ENCODE data around the gene LRP5. TPM values are rescaled to one million over a fixed set of nuclear protein-coding genes. Genes with fewer than 3 reads are reported as not detected.
"Not testable (repeated sequence)": the region's sequence is repeated elsewhere in the genome, so short reads cannot be mapped to it uniquely, and the experiment has no call there.

The LRP5 gene
- total RNA-seq, 1 donor from 2014 or later: 20.2 TPM

DNA sequence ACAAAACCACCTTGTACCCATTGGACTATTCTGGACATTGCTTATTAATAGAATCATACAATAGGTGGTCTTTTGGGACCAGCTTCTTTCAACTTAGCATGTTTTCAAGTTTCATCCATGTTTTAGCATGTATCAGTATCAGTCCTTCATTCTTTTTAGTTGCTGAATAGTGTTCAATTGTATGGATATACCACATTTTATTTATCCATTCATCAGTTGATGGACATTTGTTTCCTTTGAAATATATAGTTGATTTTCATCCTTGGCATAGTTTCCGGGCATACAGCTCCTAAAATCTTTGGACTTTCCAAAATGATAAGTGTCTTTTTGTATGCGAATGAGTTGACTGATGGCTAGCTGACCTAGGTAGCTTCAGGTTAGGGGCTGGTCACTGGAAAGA is 160.4 kb downstream of the LRP5 start:
- Histone ChIP-seq H3K27ac (ENCODE audit: low read depth, low read length) (peak overlapping the region; percentile 86), H2AFZ (ENCODE audit: low read depth, low read length) (no peak overlapping the region), H3K79me2 (ENCODE audit: insufficient read depth, low read length) (peaks cover 87% of the 10 kb centered on the region), H3K4me2 (ENCODE audit: low read length) (no peak overlapping the region), H3K36me3 (ENCODE audit: insufficient read depth, low read length) (no peaks in the 10 kb centered on the region), H3K4me1 (ENCODE audit: insufficient read depth, low read length) (peaks cover 26% of the 10 kb centered on the region), H3K4me3 (ENCODE audit: insufficient read depth, low read depth, low read length) (no peak overlapping the region), H3K27me3 (ENCODE audit: insufficient read depth, low read length) (no peaks in the 10 kb centered on the region), H3K9me3 (ENCODE audit: insufficient read depth, low read depth, low read length) (no peaks in the 10 kb centered on the region), H4K20me1 (ENCODE audit: insufficient read depth, low read length) (peaks cover 80% of the 10 kb centered on the region), H3K9ac (ENCODE audit: low read length) (peak overlapping the region; percentile 54)
- FAIRE-seq: no peak
- TF ChIP-seq, protein P1, sequence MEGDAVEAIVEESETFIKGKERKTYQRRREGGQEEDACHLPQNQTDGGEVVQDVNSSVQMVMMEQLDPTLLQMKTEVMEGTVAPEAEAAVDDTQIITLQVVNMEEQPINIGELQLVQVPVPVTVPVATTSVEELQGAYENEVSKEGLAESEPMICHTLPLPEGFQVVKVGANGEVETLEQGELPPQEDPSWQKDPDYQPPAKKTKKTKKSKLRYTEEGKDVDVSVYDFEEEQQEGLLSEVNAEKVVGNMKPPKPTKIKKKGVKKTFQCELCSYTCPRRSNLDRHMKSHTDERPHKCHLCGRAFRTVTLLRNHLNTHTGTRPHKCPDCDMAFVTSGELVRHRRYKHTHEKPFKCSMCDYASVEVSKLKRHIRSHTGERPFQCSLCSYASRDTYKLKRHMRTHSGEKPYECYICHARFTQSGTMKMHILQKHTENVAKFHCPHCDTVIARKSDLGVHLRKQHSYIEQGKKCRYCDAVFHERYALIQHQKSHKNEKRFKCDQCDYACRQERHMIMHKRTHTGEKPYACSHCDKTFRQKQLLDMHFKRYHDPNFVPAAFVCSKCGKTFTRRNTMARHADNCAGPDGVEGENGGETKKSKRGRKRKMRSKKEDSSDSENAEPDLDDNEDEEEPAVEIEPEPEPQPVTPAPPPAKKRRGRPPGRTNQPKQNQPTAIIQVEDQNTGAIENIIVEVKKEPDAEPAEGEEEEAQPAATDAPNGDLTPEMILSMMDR (IDR thresholded peaks at IDR 0.05; ENCODE audit: insufficient read depth, low read depth, low read length): no peak
- TF ChIP-seq EZH2 (IDR thresholded peaks at IDR 0.05; ENCODE audit: insufficient read depth, low read length): no peak
- no peaks in the 10 kb centered on the region for H3K9me3 Mint-ChIP-seq (ENCODE audit: unreplicated experiment)
- H3K27ac Mint-ChIP-seq (ENCODE audit: unreplicated experiment): peak overlapping the region; percentile 80
- H3K4me3 Mint-ChIP-seq (ENCODE audit: unreplicated experiment): no peak overlapping the region
- H3K27me3 Mint-ChIP-seq (ENCODE audit: low read depth, unreplicated experiment): no peaks in the 10 kb centered on the region
- DNase-seq (ENCODE audit: low read depth): no peak
- H3K4me1 Mint-ChIP-seq (ENCODE audit: low read depth, unreplicated experiment): peaks cover 60% of the 10 kb centered on the region
- H3K36me3 Mint-ChIP-seq (ENCODE audit: low read depth, unreplicated experiment): peaks cover 6% of the 10 kb centered on the region

DNA sequence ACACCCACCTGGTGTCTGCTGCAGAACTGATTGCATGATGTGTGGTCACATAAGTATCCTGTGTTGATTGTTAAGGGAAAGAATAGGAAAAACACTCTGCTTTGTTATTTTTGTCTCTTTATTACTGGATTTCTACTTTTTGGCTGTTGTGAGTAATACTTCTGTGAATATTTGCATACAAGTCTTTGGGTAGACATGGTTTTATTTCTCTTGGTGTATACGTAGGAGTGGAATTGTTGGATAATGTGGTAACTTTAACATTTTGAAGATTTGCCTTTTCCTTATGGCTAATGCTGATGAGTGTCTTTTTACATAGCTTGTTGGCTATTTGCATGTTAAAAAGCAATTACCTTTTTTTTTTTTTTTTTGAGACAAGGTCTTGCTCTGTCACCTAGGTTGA is 161.3 kb downstream of the LRP5 start:
- no peaks in the 10 kb centered on the region for H3K27me3 ChIP-seq (ENCODE audit: insufficient read depth, low read length)
- no peak overlapping the region for H3K27ac ChIP-seq (ENCODE audit: low read depth, low read length)
- H3K36me3 ChIP-seq (ENCODE audit: insufficient read depth, low read length): no peaks in the 10 kb centered on the region
- Mint-ChIP-seq H3K27ac (ENCODE audit: unreplicated experiment) (peak overlapping the region; percentile 80), H3K36me3 (ENCODE audit: low read depth, unreplicated experiment) (peaks cover 6% of the 10 kb centered on the region), H3K27me3 (ENCODE audit: low read depth, unreplicated experiment) (no peaks in the 10 kb centered on the region), H3K9me3 (ENCODE audit: unreplicated experiment) (no peaks in the 10 kb centered on the region), H3K4me1 (ENCODE audit: low read depth, unreplicated experiment) (peaks cover 52% of the 10 kb centered on the region), H3K4me3 (ENCODE audit: unreplicated experiment) (peak overlapping the region; percentile 40)
- H3K9ac ChIP-seq (ENCODE audit: low read length): no peak overlapping the region
- peaks cover 81% of the 10 kb centered on the region for H4K20me1 ChIP-seq (ENCODE audit: insufficient read depth, low read length)
- H3K4me3 ChIP-seq (ENCODE audit: insufficient read depth, low read depth, low read length): no peak overlapping the region
- DNase-seq (ENCODE audit: low read depth) (no peak), FAIRE-seq (no peak)
- no peaks in the 10 kb centered on the region for H3K9me3 ChIP-seq (ENCODE audit: insufficient read depth, low read depth, low read length)
- peaks cover 26% of the 10 kb centered on the region for H3K4me1 ChIP-seq (ENCODE audit: insufficient read depth, low read length)
- no peak overlapping the region for H3K4me2 ChIP-seq (ENCODE audit: low read length)
- H3K79me2 ChIP-seq (ENCODE audit: insufficient read depth, low read length): peaks cover 87% of the 10 kb centered on the region
- H2AFZ ChIP-seq (ENCODE audit: low read depth, low read length): no peak overlapping the region
- no peak for TF ChIP-seq EZH2 (IDR thresholded peaks at IDR 0.05; ENCODE audit: insufficient read depth, low read length)
- TF ChIP-seq, protein P1 (IDR thresholded peaks at IDR 0.05; ENCODE audit: insufficient read depth, low read depth, low read length): no peak

DNA sequence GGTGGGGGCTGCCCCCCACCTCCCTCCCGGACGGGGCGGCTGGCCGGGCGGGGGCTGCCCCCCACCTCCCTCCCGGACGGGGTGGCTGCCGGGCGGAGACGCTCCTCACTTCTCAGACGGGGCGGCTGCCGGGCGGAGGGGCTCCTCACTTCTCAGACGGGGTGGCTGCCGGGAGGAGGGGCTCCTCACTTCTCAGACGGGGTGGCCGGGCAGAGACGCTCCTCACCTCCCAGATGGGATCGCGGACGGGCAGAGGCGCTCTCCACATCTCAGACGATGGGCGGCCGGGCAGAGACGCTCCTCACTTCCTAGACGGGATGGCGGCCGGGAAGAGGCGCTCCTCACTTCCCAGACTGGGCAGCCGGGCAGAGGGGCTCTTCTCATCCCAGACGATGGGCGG is 163.2 kb downstream of the LRP5 start:
- H3K27ac ChIP-seq (ENCODE audit: low read depth, low read length); H3K9me3 ChIP-seq (ENCODE audit: insufficient read depth, low read depth, low read length); H3K27me3 Mint-ChIP-seq (ENCODE audit: low read depth, unreplicated experiment); H3K4me3 ChIP-seq (ENCODE audit: insufficient read depth, low read depth, low read length); H3K27ac Mint-ChIP-seq (ENCODE audit: unreplicated experiment); H3K27me3 ChIP-seq (ENCODE audit: insufficient read depth, low read length); H3K4me3 Mint-ChIP-seq (ENCODE audit: unreplicated experiment); H3K9ac ChIP-seq (ENCODE audit: low read length); H3K4me2 ChIP-seq (ENCODE audit: low read length); H3K36me3 ChIP-seq (ENCODE audit: insufficient read depth, low read length); DNase-seq (ENCODE audit: low read depth); H2AFZ ChIP-seq (ENCODE audit: low read depth, low read length); H3K9me3 Mint-ChIP-seq (ENCODE audit: unreplicated experiment); FAIRE-seq: not testable (repeated sequence)
- Histone ChIP-seq H4K20me1 (ENCODE audit: insufficient read depth, low read length) (peaks cover 81% of the 10 kb centered on the region), H3K79me2 (ENCODE audit: insufficient read depth, low read length) (peaks cover 87% of the 10 kb centered on the region), H3K4me1 (ENCODE audit: insufficient read depth, low read length) (peaks cover 22% of the 10 kb centered on the region)
- peaks cover 12% of the 10 kb centered on the region for H3K36me3 Mint-ChIP-seq (ENCODE audit: low read depth, unreplicated experiment)
- H3K4me1 Mint-ChIP-seq (ENCODE audit: low read depth, unreplicated experiment): peaks cover 33% of the 10 kb centered on the region

All from astrocyte (in vitro differentiated cells and primary cell).